HG02852 (cell line): ENCODE data around the gene RIPPLY2.
"Not testable (repeated sequence)": the region's sequence is repeated elsewhere in the genome, so short reads cannot be mapped to it uniquely, and the experiment has no call there.

Experiments
- ATAC-seq: cut with Tn5 transposase; IDR thresholded peaks from one replicate; pipeline ENCODE4 v1.9.1; 2021; ENCODE audit warnings: mild to moderate bottlenecking, moderate library complexity; ENCODE audit not compliant: unreplicated experiment

RIPPLY2 gene

DNA sequence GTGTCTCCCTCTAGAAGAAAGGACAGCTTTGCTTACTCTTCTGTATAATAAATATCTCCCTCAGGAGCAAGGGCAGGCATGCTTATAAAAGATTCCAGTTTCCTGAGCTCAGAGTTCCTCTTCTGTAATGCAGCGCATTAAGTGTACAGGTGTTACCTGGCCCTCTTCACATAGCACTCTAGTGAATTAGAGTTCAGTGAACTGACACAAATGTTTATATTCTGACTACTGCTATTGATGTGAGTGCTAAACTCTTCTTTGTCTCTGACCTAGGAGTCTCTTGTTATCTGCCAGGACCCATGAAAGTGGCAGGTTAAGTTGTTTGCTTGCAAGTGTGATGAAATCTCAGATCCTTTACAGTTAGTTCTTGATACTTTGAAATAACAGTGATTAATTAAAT is 39.9 kb downstream of the RIPPLY2 start:
- ATAC-seq = no peak

DNA sequence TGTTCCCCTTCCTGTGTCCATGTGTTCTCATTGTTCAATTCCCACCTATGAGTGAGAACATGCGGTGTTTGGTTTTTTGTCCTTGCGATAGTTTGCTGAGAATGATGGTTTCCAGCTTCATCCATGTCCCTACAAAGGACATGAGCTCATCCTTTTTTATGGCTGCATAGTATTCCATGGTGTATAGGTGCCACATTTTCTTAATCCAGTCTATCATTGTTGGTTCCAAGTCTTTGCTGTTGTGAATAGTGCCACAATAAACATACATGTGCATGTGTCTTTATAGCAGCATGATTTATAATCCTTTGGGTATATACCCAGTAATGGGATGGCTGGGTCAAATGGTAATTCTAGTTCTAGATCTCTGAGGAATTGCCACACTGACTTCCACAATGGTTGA is 43.9 kb downstream of the RIPPLY2 start:
- ATAC-seq = not testable (repeated sequence)

- no peak for ATAC-seq
These were observed 48.5 kb downstream of the RIPPLY2 start for GRCh38 chr6:83901624-83902023.

DNA sequence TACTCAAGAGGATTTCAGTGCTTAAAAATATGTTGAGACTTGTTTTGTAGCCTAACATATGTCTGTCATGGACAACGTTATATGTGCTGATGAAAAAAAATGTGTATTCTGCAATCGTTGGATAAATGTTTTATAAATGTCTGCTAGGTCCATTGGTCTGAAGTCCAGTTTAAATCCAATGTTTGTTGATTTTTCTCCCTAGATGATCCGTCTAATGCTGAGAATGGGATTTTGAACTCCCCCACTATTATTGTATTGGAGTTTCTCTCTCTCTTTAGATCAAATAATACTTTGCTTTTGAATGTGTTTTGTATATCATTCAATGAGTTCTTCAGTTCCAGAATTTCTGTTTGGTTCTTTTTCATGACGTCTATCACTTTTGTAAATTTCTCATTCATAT is 51.2 kb downstream of the RIPPLY2 start:
- no peak for ATAC-seq

- ATAC-seq = no peak
These were observed 52.5 kb downstream of the RIPPLY2 start for GRCh38 chr6:83905648-83906047.
